HepG2 (cell line): ENCODE results near the gene MRPS7. TPM values are rescaled to one million over a fixed set of nuclear protein-coding genes. Genes with fewer than 3 reads are reported as not detected.
A peak's percentile ranks its signal among the peaks of the same experiment; 100 is the strongest.

ENCODE experiments used
- ARNT2 ChIP-seq: sonication (generic); formaldehyde crosslinking; IDR thresholded peaks from 2 replicates; pipeline ENCODE4 v1.8.0; 2022; ENCODE audit warnings: mild to moderate bottlenecking, low read depth, missing genetic modification reagents, moderate library complexity
- ATF7 ChIP-seq, 2 experiments: fragments of 450-650 bp in 1 of 2; sonication (generic) in 1 of 2; formaldehyde crosslinking in 1 of 2; IDR thresholded peaks; 2 replicates each; pipeline versions ENCODE4 v1.4.0 to v1.6.1; 2016 to 2020; ENCODE audit warnings: antibody characterized with exemption in 1 of 2, mild to moderate bottlenecking in 1 of 2, missing genetic modification reagents in 1 of 2
- ATM ChIP-seq: fragments of 450-650 bp; IDR thresholded peaks from 2 replicates; pipeline ENCODE4 v1.7.1; 2017; ENCODE audit warnings: mild to moderate bottlenecking, borderline replicate concordance
- FOXC1 ChIP-seq: sonication (generic); formaldehyde crosslinking; IDR thresholded peaks from 2 replicates; pipeline ENCODE4 v1.8.0; 2022; ENCODE audit warnings: mild to moderate bottlenecking, missing genetic modification reagents, borderline replicate concordance
- JUN ChIP-seq: sonication (generic); formaldehyde crosslinking; IDR thresholded peaks from 2 replicates; pipeline ENCODE4 v1.4.0; 2020; ENCODE audit warnings: mild to moderate bottlenecking, missing genetic modification reagents
- KLF6 ChIP-seq: IDR thresholded peaks from 2 replicates; pipeline ENCODE4 v1.8.0; 2016; ENCODE audit warnings: missing biosample characterization, missing genetic modification reagents
- NCOA1 ChIP-seq: sonication (generic); formaldehyde crosslinking; IDR thresholded peaks from 2 replicates; pipeline ENCODE4 v1.9.0; 2021; ENCODE audit warnings: missing genetic modification reagents
- SIX1 ChIP-seq: sonication (generic); formaldehyde crosslinking; IDR thresholded peaks from 2 replicates; pipeline ENCODE4 v1.4.0; 2020; ENCODE audit warnings: missing genetic modification reagents, borderline replicate concordance
- TAF15 ChIP-seq: fragments of 200-400 bp; formaldehyde crosslinking; IDR thresholded peaks from one replicate; pipeline ENCODE4 v1.6.1; 2018; ENCODE audit warnings: mild to moderate bottlenecking, low read depth, low read length; ENCODE audit not compliant: poor library complexity, severe bottlenecking
- TEAD3 ChIP-seq: optimal IDR thresholded peaks from 2 replicates; pipeline ENCODE3; 2016; ENCODE audit warnings: borderline replicate concordance
- TOE1 ChIP-seq: sonication (generic); formaldehyde crosslinking; IDR thresholded peaks from 2 replicates; pipeline ENCODE4 v1.4.0; 2020; ENCODE audit warnings: mild to moderate bottlenecking, missing genetic modification reagents
- ZFP41 ChIP-seq: sonication (generic); formaldehyde crosslinking; IDR thresholded peaks from 2 replicates; pipeline ENCODE4 v1.4.0; 2020; ENCODE audit warnings: mild to moderate bottlenecking, missing genetic modification reagents, borderline replicate concordance
- ZMAT3 ChIP-seq: sonication (generic); formaldehyde crosslinking; conservative IDR thresholded peaks from 2 replicates; pipeline ENCODE4 v1.7.0; 2021; ENCODE audit warnings: missing genetic modification reagents
- ZNF251 ChIP-seq: sonication (generic); formaldehyde crosslinking; IDR thresholded peaks from 2 replicates; pipeline ENCODE4 v1.9.0; 2021; ENCODE audit warnings: mild to moderate bottlenecking, missing genetic modification reagents
- ZNF329 ChIP-seq: sonication (generic); formaldehyde crosslinking; IDR thresholded peaks from 2 replicates; pipeline ENCODE4 v1.9.0; 2021; ENCODE audit warnings: low read depth, mild to moderate bottlenecking, missing genetic modification reagents
- ZNF703 ChIP-seq: sonication (generic); formaldehyde crosslinking; IDR thresholded peaks from 2 replicates; pipeline ENCODE4 v1.5.1; 2020; ENCODE audit warnings: missing genetic modification reagents, mild to moderate bottlenecking, moderate library complexity, borderline replicate concordance
- polyA plus RNA-seq, 8 experiments: library from polyadenylated mRNA; depleted of rRNA in 3 of 8; stranded (reverse) in 7 of 8; unstranded in 1 of 8; fragments of >200 nt; fragmentation: Illumina TruSeq in 4 of 8; extraction: Trizol in 4 of 8; gene quantifications; 2 replicates each; pipeline versions ENCODE4 v1.2.1 to v1.2.3, GENCODE V29; 2011 to 2016; ENCODE audit warnings: low read depth in 4 of 8, missing spikeins in 1 of 8, mixed read lengths in 1 of 8; ENCODE audit not compliant: insufficient read depth in 1 of 8
- total RNA-seq, 5 experiments: library from RNA; depleted of rRNA; stranded (reverse); fragments of >200 nt; fragmentation: Illumina TruSeq; extraction: Trizol; gene quantifications; 2 replicates each; pipeline ENCODE4 v1.2.3, GENCODE V29; 2016; ENCODE audit warnings: low read depth in 1 of 5
- TF ChIP-seq, protein P1 (sequence below): IDR thresholded peaks from 2 replicates; pipeline ENCODE4 v1.6.1; 2016; ENCODE audit warnings: missing biosample characterization, missing genetic modification reagents, low read depth
- TF ChIP-seq, protein P2 (sequence below): sonication (generic); formaldehyde crosslinking; IDR thresholded peaks from 2 replicates; pipeline ENCODE4 v1.8.1; 2023; ENCODE audit warnings: mild to moderate bottlenecking, moderate library complexity, missing genetic modification reagents
- TF ChIP-seq, protein P3 (sequence below): sonication (generic); formaldehyde crosslinking; IDR thresholded peaks from 2 replicates; pipeline ENCODE4 v1.4.0; 2020; ENCODE audit warnings: missing genetic modification reagents, borderline replicate concordance
- TF ChIP-seq, protein P4 (sequence below): sonication (generic); formaldehyde crosslinking; IDR thresholded peaks from 2 replicates; pipeline ENCODE4 v1.4.0; 2020; ENCODE audit warnings: missing genetic modification reagents, low read depth, mild to moderate bottlenecking, borderline replicate concordance

MRPS7 gene
- total and polyA plus RNA-seq, 2 of the 13 experiments (the other 11 are each of a cell fraction or from before 2014, with no cell fraction given), result 97.0 to 162 TPM

DNA sequence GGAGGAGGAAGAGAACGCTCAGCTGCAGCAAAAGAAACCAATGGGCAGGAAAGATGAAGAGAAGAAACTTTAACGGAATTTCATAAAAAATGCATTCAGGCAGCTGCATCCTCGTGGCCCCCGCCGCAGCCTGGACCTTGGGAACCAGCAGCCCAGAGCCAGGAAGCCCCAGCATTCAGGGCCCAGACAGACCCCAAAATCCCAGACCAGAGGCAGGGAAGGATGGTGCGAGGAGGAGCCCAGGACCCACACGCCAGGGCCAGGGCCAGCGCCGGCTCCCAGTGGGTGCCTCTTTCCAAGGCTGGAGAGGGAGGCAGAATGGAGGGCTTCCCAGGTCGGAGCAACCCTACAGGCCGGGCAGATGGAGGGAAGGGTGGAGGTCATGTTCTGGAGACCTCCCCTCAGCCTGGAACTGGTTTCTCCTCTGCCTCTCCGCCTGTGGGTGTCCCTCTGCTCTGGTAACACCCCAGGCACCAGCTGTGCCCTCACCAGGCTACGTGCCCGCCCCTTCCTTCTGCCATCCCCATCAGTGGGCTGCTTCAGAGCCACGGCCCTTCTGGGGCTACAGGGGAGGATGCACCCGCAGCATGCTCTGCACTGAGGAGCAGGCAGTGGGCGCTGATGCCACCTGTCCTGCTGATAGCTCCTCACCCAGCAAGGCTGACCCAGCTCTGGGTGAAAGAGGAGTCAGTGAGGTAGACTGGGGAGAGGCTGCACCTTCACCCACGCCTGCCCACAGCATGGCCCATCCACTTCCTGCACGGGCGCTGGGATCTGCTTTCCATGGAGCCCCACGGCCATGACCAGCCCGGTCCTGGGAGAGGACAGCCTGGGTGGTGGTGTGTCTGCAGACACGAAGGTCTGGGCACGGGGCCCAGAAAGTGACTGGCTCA is 10.5 kb downstream of the MRPS7 start (continued):
- no peak for TF ChIP-seq ARNT2 (CRISPR knock-in tag)
- no peak for TF ChIP-seq ZFP41 (CRISPR knock-in tag)
- TF ChIP-seq ATM, result no peak
- TF ChIP-seq KLF6 (CRISPR knock-in tag), result no peak
- TF ChIP-seq FOXC1 (CRISPR knock-in tag), result no peak
- TF ChIP-seq, protein P1, sequence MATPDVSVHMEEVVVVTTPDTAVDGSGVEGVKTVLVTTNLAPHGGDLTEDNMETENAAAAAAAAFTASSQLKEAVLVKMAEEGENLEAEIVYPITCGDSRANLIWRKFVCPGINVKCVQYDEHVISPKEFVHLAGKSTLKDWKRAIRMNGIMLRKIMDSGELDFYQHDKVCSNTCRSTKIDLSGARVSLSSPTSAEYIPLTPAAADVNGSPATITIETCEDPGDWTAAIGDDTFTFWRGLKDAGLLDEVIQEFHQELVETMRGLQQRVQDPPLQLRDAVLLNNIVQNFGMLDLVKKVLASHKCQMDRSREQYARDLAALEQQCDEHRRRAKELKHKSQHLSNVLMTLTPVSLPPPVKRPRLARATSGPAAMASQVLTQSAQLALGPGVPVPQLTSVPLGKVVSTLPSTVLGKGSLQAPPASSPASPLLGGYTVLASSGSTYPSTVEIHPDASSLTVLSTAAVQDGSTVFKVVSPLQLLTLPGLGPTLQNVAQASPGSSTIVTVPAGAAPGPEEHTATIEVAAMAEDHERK (CRISPR knock-in tag), result no peak
- no peak for TF ChIP-seq ATF7 (IDR thresholded peaks at IDR 0.05)
- no peak for TF ChIP-seq ATF7 (CRISPR knock-in tag; IDR thresholded peaks at IDR 0.05)
- TF ChIP-seq, protein P2, sequence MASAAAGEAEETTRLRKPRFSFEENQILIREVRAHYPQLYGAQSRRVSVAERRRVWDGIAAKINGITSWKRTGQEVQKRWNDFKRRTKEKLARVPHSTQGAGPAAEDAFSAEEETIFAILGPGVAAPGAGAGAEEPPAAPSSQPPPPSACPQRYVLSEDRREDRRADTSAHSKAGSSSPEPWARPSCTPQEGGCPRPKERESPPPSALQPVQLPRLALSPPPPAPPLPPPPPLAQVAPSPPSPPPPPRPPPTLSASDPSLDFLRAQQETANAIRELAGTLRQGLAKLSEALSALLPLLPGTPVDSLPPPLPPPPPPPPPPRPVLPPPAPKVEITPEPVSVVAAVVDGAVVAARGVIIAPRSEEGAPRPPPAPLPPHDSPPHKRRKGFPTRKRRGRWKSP (CRISPR knock-in tag), result no peak
- 0 out of 2 replicates have a peak, but pooled peaks have one; percentile 29 for TF ChIP-seq JUN (CRISPR knock-in tag)
- TF ChIP-seq SIX1 (CRISPR knock-in tag), result no peak
- 0 out of 2 replicates have a peak, but pooled peaks have one; percentile 21 for TF ChIP-seq ZNF251
- 0 out of 2 replicates have a peak, but pooled peaks have one; percentile 48 for TF ChIP-seq TOE1 (CRISPR knock-in tag)
- TF ChIP-seq, protein P3, sequence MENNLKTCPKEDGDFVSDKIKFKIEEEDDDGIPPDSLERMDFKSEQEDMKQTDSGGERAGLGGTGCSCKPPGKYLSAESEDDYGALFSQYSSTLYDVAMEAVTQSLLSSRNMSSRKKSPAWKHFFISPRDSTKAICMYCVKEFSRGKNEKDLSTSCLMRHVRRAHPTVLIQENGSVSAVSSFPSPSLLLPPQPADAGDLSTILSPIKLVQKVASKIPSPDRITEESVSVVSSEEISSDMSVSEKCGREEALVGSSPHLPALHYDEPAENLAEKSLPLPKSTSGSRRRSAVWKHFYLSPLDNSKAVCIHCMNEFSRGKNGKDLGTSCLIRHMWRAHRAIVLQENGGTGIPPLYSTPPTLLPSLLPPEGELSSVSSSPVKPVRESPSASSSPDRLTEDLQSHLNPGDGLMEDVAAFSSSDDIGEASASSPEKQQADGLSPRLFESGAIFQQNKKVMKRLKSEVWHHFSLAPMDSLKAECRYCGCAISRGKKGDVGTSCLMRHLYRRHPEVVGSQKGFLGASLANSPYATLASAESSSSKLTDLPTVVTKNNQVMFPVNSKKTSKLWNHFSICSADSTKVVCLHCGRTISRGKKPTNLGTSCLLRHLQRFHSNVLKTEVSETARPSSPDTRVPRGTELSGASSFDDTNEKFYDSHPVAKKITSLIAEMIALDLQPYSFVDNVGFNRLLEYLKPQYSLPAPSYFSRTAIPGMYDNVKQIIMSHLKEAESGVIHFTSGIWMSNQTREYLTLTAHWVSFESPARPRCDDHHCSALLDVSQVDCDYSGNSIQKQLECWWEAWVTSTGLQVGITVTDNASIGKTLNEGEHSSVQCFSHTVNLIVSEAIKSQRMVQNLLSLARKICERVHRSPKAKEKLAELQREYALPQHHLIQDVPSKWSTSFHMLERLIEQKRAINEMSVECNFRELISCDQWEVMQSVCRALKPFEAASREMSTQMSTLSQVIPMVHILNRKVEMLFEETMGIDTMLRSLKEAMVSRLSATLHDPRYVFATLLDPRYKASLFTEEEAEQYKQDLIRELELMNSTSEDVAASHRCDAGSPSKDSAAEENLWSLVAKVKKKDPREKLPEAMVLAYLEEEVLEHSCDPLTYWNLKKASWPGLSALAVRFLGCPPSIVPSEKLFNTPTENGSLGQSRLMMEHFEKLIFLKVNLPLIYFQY (CRISPR knock-in tag), result no peak
- TF ChIP-seq ZNF329, result no peak
- no peak for TF ChIP-seq ZNF703
- TF ChIP-seq TAF15, result peak; percentile 78
- no peak for TF ChIP-seq NCOA1 (CRISPR knock-in tag)
- no peak for TF ChIP-seq ZMAT3
- no peak for TF ChIP-seq TEAD3 (CRISPR knock-in tag)
- TF ChIP-seq, protein P4, sequence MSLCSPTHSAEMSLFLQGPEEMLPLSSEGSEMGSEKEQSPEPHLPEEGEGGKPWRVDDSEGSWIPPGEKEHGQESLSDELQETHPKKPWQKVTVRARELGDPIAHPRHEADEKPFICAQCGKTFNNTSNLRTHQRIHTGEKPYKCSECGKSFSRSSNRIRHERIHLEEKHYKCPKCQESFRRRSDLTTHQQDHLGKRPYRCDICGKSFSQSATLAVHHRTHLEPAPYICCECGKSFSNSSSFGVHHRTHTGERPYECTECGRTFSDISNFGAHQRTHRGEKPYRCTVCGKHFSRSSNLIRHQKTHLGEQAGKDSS (CRISPR knock-in tag), result peak; percentile 27; the same call in 1 of the 2 replicates
